LNCAP (cell line): ENCODE data around the gene MMAB.
A peak's percentile ranks its signal among the peaks of the same experiment; 100 is the strongest.

Source experiments
- CTCF ChIP-seq: fragments of 450-650 bp; IDR thresholded peaks from 2 replicates; pipeline ENCODE4 v1.5.1; 2017; ENCODE audit warnings: mild to moderate bottlenecking

MMAB gene

GRCh38 chr12:109613649-109614455 lies 40.5 kb upstream of the MMAB start:
- TF ChIP-seq CTCF, result no peak

- TF ChIP-seq CTCF, result peak; percentile 32; the same call in 1 of the 2 replicates
Measured at GRCh38 chr12:109612975-109613502, 39.7 kb upstream of the MMAB start.

- no peak for TF ChIP-seq CTCF
Measured at GRCh38 chr12:109612003-109612402, 38.7 kb upstream of the MMAB start.

GRCh38 chr12:109611223-109611622 lies 37.9 kb upstream of the MMAB start:
- TF ChIP-seq CTCF, result no peak

GRCh38 chr12:109610523-109610922 lies 37.2 kb upstream of the MMAB start:
- TF ChIP-seq CTCF, result no peak

GRCh38 chr12:109609342-109609741 lies 36.0 kb upstream of the MMAB start:
- TF ChIP-seq CTCF, result no peak

- no peak for TF ChIP-seq CTCF
Measured at GRCh38 chr12:109608793-109609192, 35.5 kb upstream of the MMAB start.
